ENCODE data around the gene SCGB1D4.

The SCGB1D4 gene

GRCh38 chr11:62273284-62273683 lies 25.6 kb downstream of the SCGB1D4 start:
- no peak for DNase-seq

- DNase-seq = no peak
Measured at GRCh38 chr11:62269654-62270278, 29.1 kb downstream of the SCGB1D4 start, which contains the start of gene SCGB2A2. TSS of gene SCGB2A2 (plus strand) at chr11:62270158. CDS start at chr11:62270217, 59 bp downstream.

- DNase-seq = no peak
Measured at GRCh38 chr11:62267576-62267975, 31.3 kb downstream of the SCGB1D4 start.

GRCh38 chr11:62267050-62267449 lies 31.8 kb downstream of the SCGB1D4 start:
- no peak for DNase-seq

GRCh38 chr11:62266558-62266957 lies 32.3 kb downstream of the SCGB1D4 start:
- DNase-seq = no peak

- DNase-seq = no peak
Measured at GRCh38 chr11:62264004-62264403, 34.9 kb downstream of the SCGB1D4 start.

- DNase-seq = no peak
Measured at GRCh38 chr11:62260261-62260953, 38.5 kb downstream of the SCGB1D4 start.

GRCh38 chr11:62256281-62256680 lies 42.6 kb downstream of the SCGB1D4 start:
- no peak for DNase-seq

- DNase-seq = no peak
Measured at GRCh38 chr11:62253999-62254542, 44.8 kb downstream of the SCGB1D4 start.

GRCh38 chr11:62251698-62252097 lies 47.2 kb downstream of the SCGB1D4 start:
- DNase-seq = no peak
